Measurements from ENCODE around the gene PTPRM.
A peak's percentile ranks its signal among the peaks of the same experiment; 100 is the strongest.
"Not testable (repeated sequence)": the region's sequence is repeated elsewhere in the genome, so short reads cannot be mapped to it uniquely, and the experiment has no call there.

Gene PTPRM

GRCh38 chr18:8435376-8435775 lies 868.3 kb downstream of the PTPRM start:
- Histone ChIP-seq H3K9ac (ENCODE audit: insufficient read length, low read depth) (no peak overlapping the region), H3K36me3 (ENCODE audit: insufficient read depth, insufficient read length, low read length) (no peaks in the 10 kb centered on the region), H3K4me1 (ENCODE audit: insufficient read depth, insufficient read length) (no peaks in the 10 kb centered on the region), H3K4me3 (ENCODE audit: insufficient read length, low read depth) (no peak overlapping the region), H3K9me3 (ENCODE audit: insufficient read depth, low read length) (peaks cover 4% of the 10 kb centered on the region; the same call in 1 of the 2 replicates), H3K27me3 (ENCODE audit: insufficient read depth, insufficient read length) (no peaks in the 10 kb centered on the region)
- TF ChIP-seq YY1 (IDR thresholded peaks at IDR 0.05; ENCODE audit: insufficient read depth, insufficient read length): no peak
- no peak for TF ChIP-seq ZNF274 (IDR thresholded peaks at IDR 0.05; ENCODE audit: low read depth, low read length)
- TF ChIP-seq SUZ12 (IDR thresholded peaks at IDR 0.05; ENCODE audit: extremely low read depth, insufficient read depth, insufficient read length): no peak
- DNase-seq (ENCODE audit: low read depth, low spot score): no peak

GRCh38 chr18:8439055-8439454 lies 871.9 kb downstream of the PTPRM start:
- no peak overlapping the region for H3K4me3 ChIP-seq (ENCODE audit: insufficient read length, low read depth)
- H3K27me3 ChIP-seq (ENCODE audit: insufficient read depth, insufficient read length): no peaks in the 10 kb centered on the region
- H3K9ac ChIP-seq (ENCODE audit: insufficient read length, low read depth): no peak overlapping the region
- TF ChIP-seq YY1 (IDR thresholded peaks at IDR 0.05; ENCODE audit: insufficient read depth, insufficient read length): no peak
- no peak for TF ChIP-seq SUZ12 (IDR thresholded peaks at IDR 0.05; ENCODE audit: extremely low read depth, insufficient read depth, insufficient read length)
- no peak for TF ChIP-seq ZNF274 (IDR thresholded peaks at IDR 0.05; ENCODE audit: low read depth, low read length)
- no peaks in the 10 kb centered on the region for H3K36me3 ChIP-seq (ENCODE audit: insufficient read depth, insufficient read length, low read length)
- no peak for DNase-seq (ENCODE audit: low read depth, low spot score)
- no peaks in the 10 kb centered on the region for H3K4me1 ChIP-seq (ENCODE audit: insufficient read depth, insufficient read length)
- peaks cover 10% of the 10 kb centered on the region; the same call in 1 of the 2 replicates for H3K9me3 ChIP-seq (ENCODE audit: insufficient read depth, low read length)

GRCh38 chr18:8443505-8443904 lies 876.4 kb downstream of the PTPRM start:
- no peaks in the 10 kb centered on the region for H3K4me1 ChIP-seq (ENCODE audit: insufficient read depth, insufficient read length)
- no peak overlapping the region for H3K9ac ChIP-seq (ENCODE audit: insufficient read length, low read depth)
- no peaks in the 10 kb centered on the region for H3K36me3 ChIP-seq (ENCODE audit: insufficient read depth, insufficient read length, low read length)
- no peak overlapping the region for H3K4me3 ChIP-seq (ENCODE audit: insufficient read length, low read depth)
- H3K27me3 ChIP-seq (ENCODE audit: insufficient read depth, insufficient read length): no peaks in the 10 kb centered on the region
- DNase-seq (ENCODE audit: low read depth, low spot score): no peak
- peaks cover 10% of the 10 kb centered on the region; the same call in 1 of the 2 replicates for H3K9me3 ChIP-seq (ENCODE audit: insufficient read depth, low read length)
- no peak for TF ChIP-seq YY1 (IDR thresholded peaks at IDR 0.05; ENCODE audit: insufficient read depth, insufficient read length)
- TF ChIP-seq SUZ12 (IDR thresholded peaks at IDR 0.05; ENCODE audit: extremely low read depth, insufficient read depth, insufficient read length): no peak
- no peak for TF ChIP-seq ZNF274 (IDR thresholded peaks at IDR 0.05; ENCODE audit: low read depth, low read length)

DNA sequence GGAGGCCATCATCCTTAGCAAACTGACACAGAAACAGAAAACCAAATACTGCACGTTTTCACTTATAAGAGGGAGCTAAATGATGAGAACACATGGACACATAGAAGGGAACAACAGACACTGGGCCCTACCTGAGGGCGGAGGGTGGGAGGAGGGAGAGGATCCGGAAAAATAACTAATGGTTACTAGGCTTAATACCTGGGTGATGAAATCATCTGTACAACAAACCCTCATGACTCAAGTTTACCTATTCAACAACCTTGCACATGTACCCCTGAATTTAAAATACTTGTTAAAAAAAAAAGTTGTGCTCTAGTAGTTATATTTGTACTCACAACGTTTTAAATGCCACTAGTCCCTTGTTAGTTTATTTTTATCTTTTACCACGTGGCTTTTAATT lies 879.8 kb downstream of the PTPRM start:
- H3K4me1 ChIP-seq (ENCODE audit: insufficient read depth, insufficient read length): not testable (repeated sequence)

DNA sequence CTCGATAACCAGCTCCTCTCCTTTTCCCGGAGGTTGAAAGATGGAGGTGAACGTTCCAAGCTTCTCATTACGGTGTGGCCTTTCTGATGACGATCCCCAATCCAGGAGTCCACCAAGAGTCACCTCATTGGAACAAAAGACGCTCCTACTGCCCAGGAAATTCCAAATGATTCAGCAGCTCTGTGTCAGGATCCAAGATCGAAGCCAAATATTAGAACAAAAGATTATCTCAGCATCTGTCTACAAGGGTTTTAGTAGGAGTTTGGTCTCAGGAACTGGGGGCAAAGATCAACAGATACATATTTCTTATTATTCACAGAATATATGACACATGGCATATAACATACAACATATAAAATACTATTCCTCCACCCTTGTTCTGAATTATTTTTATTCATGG lies 881.0 kb downstream of the PTPRM start:
- Histone ChIP-seq H3K9me3 (ENCODE audit: insufficient read depth, low read length) (no peaks in the 10 kb centered on the region), H3K4me3 (ENCODE audit: insufficient read length, low read depth) (no peak overlapping the region), H3K4me1 (ENCODE audit: insufficient read depth, insufficient read length) (no peaks in the 10 kb centered on the region), H3K36me3 (ENCODE audit: insufficient read depth, insufficient read length, low read length) (no peaks in the 10 kb centered on the region), H3K9ac (ENCODE audit: insufficient read length, low read depth) (no peak overlapping the region), H3K27me3 (ENCODE audit: insufficient read depth, insufficient read length) (no peaks in the 10 kb centered on the region)
- no peak for DNase-seq (ENCODE audit: low read depth, low spot score)
- no peak for TF ChIP-seq ZNF274 (IDR thresholded peaks at IDR 0.05; ENCODE audit: low read depth, low read length)
- no peak for TF ChIP-seq YY1 (IDR thresholded peaks at IDR 0.05; ENCODE audit: insufficient read depth, insufficient read length)
- no peak for TF ChIP-seq SUZ12 (IDR thresholded peaks at IDR 0.05; ENCODE audit: extremely low read depth, insufficient read depth, insufficient read length)

More for the DNA sequence above, 879.8 kb downstream of the PTPRM start:
- not testable (repeated sequence) for H3K36me3 ChIP-seq (ENCODE audit: insufficient read depth, insufficient read length, low read length); H3K4me3 ChIP-seq (ENCODE audit: insufficient read length, low read depth); H3K9ac ChIP-seq (ENCODE audit: insufficient read length, low read depth); H3K27me3 ChIP-seq (ENCODE audit: insufficient read depth, insufficient read length); H3K9me3 ChIP-seq (ENCODE audit: insufficient read depth, low read length); DNase-seq (ENCODE audit: low read depth, low spot score)

DNA sequence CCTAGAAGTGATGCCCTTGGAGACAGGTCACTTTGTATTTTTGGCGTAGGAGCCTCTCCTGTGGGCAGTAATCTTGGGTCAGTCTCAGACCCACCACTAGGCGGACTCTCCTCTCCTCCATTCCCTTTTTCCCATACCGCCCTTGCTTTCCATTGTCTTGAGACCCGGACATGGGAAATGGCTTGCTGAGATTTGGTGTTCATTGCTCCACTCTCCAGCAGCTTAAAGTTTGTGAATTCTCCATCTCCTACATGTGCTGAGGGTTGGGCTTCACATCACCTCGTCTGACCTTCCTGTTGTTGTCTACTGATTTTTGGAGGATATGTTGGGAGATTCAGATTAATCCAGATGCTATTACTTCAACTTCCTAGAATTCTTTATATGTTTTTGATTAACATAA lies 882.9 kb downstream of the PTPRM start:
- TF ChIP-seq SUZ12 (IDR thresholded peaks at IDR 0.05; ENCODE audit: extremely low read depth, insufficient read depth, insufficient read length) (no peak), ZNF274 (IDR thresholded peaks at IDR 0.05; ENCODE audit: low read depth, low read length) (no peak), YY1 (IDR thresholded peaks at IDR 0.05; ENCODE audit: insufficient read depth, insufficient read length) (no peak)
- no peak overlapping the region for H3K9ac ChIP-seq (ENCODE audit: insufficient read length, low read depth)
- H3K36me3 ChIP-seq (ENCODE audit: insufficient read depth, insufficient read length, low read length): no peaks in the 10 kb centered on the region
- no peaks in the 10 kb centered on the region for H3K4me1 ChIP-seq (ENCODE audit: insufficient read depth, insufficient read length)
- H3K27me3 ChIP-seq (ENCODE audit: insufficient read depth, insufficient read length): no peaks in the 10 kb centered on the region
- H3K4me3 ChIP-seq (ENCODE audit: insufficient read length, low read depth): no peak overlapping the region
- peak; percentile 18 for DNase-seq (ENCODE audit: low read depth, low spot score)
- no peaks in the 10 kb centered on the region for H3K9me3 ChIP-seq (ENCODE audit: insufficient read depth, low read length)

- Histone ChIP-seq H3K4me1 (ENCODE audit: insufficient read depth, insufficient read length) (no peaks in the 10 kb centered on the region), H3K4me3 (ENCODE audit: insufficient read length, low read depth) (no peak overlapping the region), H3K27me3 (ENCODE audit: insufficient read depth, insufficient read length) (no peaks in the 10 kb centered on the region), H3K36me3 (ENCODE audit: insufficient read depth, insufficient read length, low read length) (no peaks in the 10 kb centered on the region), H3K9me3 (ENCODE audit: insufficient read depth, low read length) (no peaks in the 10 kb centered on the region), H3K9ac (ENCODE audit: insufficient read length, low read depth) (no peak overlapping the region)
- no peak for DNase-seq (ENCODE audit: low read depth, low spot score)
- TF ChIP-seq SUZ12 (IDR thresholded peaks at IDR 0.05; ENCODE audit: extremely low read depth, insufficient read depth, insufficient read length) (no peak), YY1 (IDR thresholded peaks at IDR 0.05; ENCODE audit: insufficient read depth, insufficient read length) (no peak)
These were observed 884.0 kb downstream of the PTPRM start for GRCh38 chr18:8450898-8451665.
